ENCODE measurements around the gene PPP2R5A.

PPP2R5A gene

GRCh38 chr1:212269306-212269705 is 15.9 kb upstream of the PPP2R5A start:
- no peaks in the 10 kb centered on the region for H3K4me1 ChIP-seq (ENCODE audit: control insufficient read depth, insufficient read depth, low read length)
- no peak overlapping the region for H3K27ac ChIP-seq (ENCODE audit: extremely low read depth, low read depth, low read length)
- no peak overlapping the region for H3K4me3 ChIP-seq (ENCODE audit: low read depth, low read length)
- ChIA-PET POLR2A (interaction anchor here (1.4 kb wide), 1 partner anchor 15 kb away, joined by 3 read pairs; no protein-coding TSS in a partner anchor), CTCF (interaction anchor here (0.6 to 0.7 kb wide), 2 partner anchors 38 to 99 kb away, joined by 3 read pairs; no protein-coding TSS in a partner anchor)
- TF ChIP-seq ZBTB6 (tag by site-specific recombination; IDR thresholded peaks at IDR 0.05) (peak; percentile 41; the same call in 1 of the 2 replicates), RBAK (tag by site-specific recombination; IDR thresholded peaks at IDR 0.05) (no peak), ZNF654 (tag by site-specific recombination; IDR thresholded peaks at IDR 0.05; ENCODE audit: low read depth) (no peak), ZNF664 (tag by site-specific recombination; IDR thresholded peaks at IDR 0.05) (no peak), PRDM4 (tag by site-specific recombination; IDR thresholded peaks at IDR 0.05) (no peak)
- H3K36me3 ChIP-seq (ENCODE audit: control insufficient read depth in 2 of 2, insufficient read depth in 1 of 2, low read length in 2 of 2): no peaks in the 10 kb centered on the region
- no peaks in the 10 kb centered on the region for H3K9me3 ChIP-seq (ENCODE audit: control insufficient read depth, insufficient read depth, low read depth, low read length)

- no peaks in the 10 kb centered on the region for H3K4me1 ChIP-seq (ENCODE audit: control insufficient read depth, insufficient read depth, low read length)
- ChIA-PET POLR2A (interaction anchor here (1.4 kb wide), 1 partner anchor 14 kb away, joined by 3 read pairs; no protein-coding TSS in a partner anchor), CTCF (interaction anchor here (0.6 kb wide), 2 partner anchors 442 to 513 kb away, joined by 5 read pairs; no protein-coding TSS in a partner anchor)
Measured at GRCh38 chr1:212270564-212270963, 14.6 kb upstream of the PPP2R5A start.

More at GRCh38 chr1:212270564-212270963, 14.6 kb upstream of the PPP2R5A start:
- no peak overlapping the region for H3K4me3 ChIP-seq (ENCODE audit: low read depth, low read length)
- H3K27ac ChIP-seq (ENCODE audit: extremely low read depth, low read depth, low read length): no peak overlapping the region
- no peaks in the 10 kb centered on the region for H3K9me3 ChIP-seq (ENCODE audit: control insufficient read depth, insufficient read depth, low read depth, low read length)
- H3K36me3 ChIP-seq (ENCODE audit: control insufficient read depth in 2 of 2, insufficient read depth in 1 of 2, low read length in 2 of 2): no peaks in the 10 kb centered on the region
- TF ChIP-seq ZNF514 (tag by site-specific recombination; IDR thresholded peaks at IDR 0.05) (no peak), ZSCAN16 (tag by site-specific recombination; IDR thresholded peaks at IDR 0.05) (no peak), BCL6B (tag by site-specific recombination; IDR thresholded peaks at IDR 0.05) (no peak), GFI1B (tag by site-specific recombination; IDR thresholded peaks at IDR 0.05) (no peak), PATZ1 (tag by site-specific recombination; IDR thresholded peaks at IDR 0.05) (no peak), SP7 (tag by site-specific recombination; IDR thresholded peaks at IDR 0.05) (no peak), ZNF155 (tag by site-specific recombination; IDR thresholded peaks at IDR 0.05) (no peak), HOXC10 (CRISPR knock-in tag; IDR thresholded peaks at IDR 0.05) (no peak), ZFHX2 (tag by site-specific recombination; conservative IDR thresholded peaks at IDR 0.05) (no peak), ZNF16 (tag by site-specific recombination; IDR thresholded peaks at IDR 0.05; ENCODE audit: low read depth) (no peak), GLI2 (tag by site-specific recombination; IDR thresholded peaks at IDR 0.05; ENCODE audit: borderline replicate concordance, low read depth) (no peak), ZNF19 (tag by site-specific recombination; IDR thresholded peaks at IDR 0.05; ENCODE audit: low read depth) (no peak), ZNF48 (tag by site-specific recombination; IDR thresholded peaks at IDR 0.05) (no peak), ZBTB1 (tag by site-specific recombination; IDR thresholded peaks at IDR 0.05) (no peak), ZNF449 (tag by site-specific recombination; IDR thresholded peaks at IDR 0.05) (no peak), ZNF621 (tag by site-specific recombination; IDR thresholded peaks at IDR 0.05) (no peak)

All from HEK293 (cell line).